ENCODE data around the gene PRKAR1A.

- TF ChIP-seq REST (IDR thresholded peaks at IDR 0.05) (peak; percentile 58), JUND (IDR thresholded peaks at IDR 0.05) (peak in 1 of 2 donors; percentile 49), CTCF (IDR thresholded peaks at IDR 0.05; ENCODE audit: low read depth, low read length, missing input control) (no peak), NR2F2 (IDR thresholded peaks at IDR 0.05) (no peak)
These were observed 86.3 kb downstream of the PRKAR1A start for GRCh38 chr17:68598545-68598961.
